NCI-H226 (cell line): ENCODE results near the gene SLC35B2.

Experiments
- DNase-seq: peaks from one replicate; pipeline ENCODE4 v3.0.0-alpha.2; 2015

The SLC35B2 gene

GRCh38 chr6:44219815-44220784 lies 37.2 kb downstream of the SLC35B2 start:
- no peak for DNase-seq

- DNase-seq: peak; percentile 54
Observed at GRCh38 chr6:44219053-44219814, 38.1 kb downstream of the SLC35B2 start.

- no peak for DNase-seq
Observed at GRCh38 chr6:44217332-44218143, 39.8 kb downstream of the SLC35B2 start.

GRCh38 chr6:44216677-44217331 lies 40.5 kb downstream of the SLC35B2 start, which contains the start of gene MYMX:
Gene MYMX, plus strand, starts transcription at chr6:44216926. Its CDS starts 546 bp downstream, at chr6:44217472.
- no peak for DNase-seq

- no peak for DNase-seq
Observed at GRCh38 chr6:44214307-44214706, 43.0 kb downstream of the SLC35B2 start.

GRCh38 chr6:44211284-44211683 lies 46.0 kb downstream of the SLC35B2 start:
- DNase-seq: no peak

GRCh38 chr6:44207966-44208365 lies 49.4 kb downstream of the SLC35B2 start:
- no peak for DNase-seq
